DND-41 (cell line): ENCODE data around the gene MBD6.
"Not testable (repeated sequence)": the region's sequence is repeated elsewhere in the genome, so short reads cannot be mapped to it uniquely, and the experiment has no call there.

Source experiments
- ATAC-seq: fragments of 200-7000 bp; cut with Tn5 transposase; 3 replicates; pipeline ENCODE4 v1.9.1; 2021; ENCODE audit warnings: low read depth; ENCODE audit not compliant: insufficient read depth
- DNase-seq: peaks from one replicate; pipeline ENCODE4 v3.0.0-alpha.2; 2020
- H2AFZ ChIP-seq: 2 replicates; pipeline ENCODE4 v1.6.0; 2012; ENCODE audit warnings: low read depth, low read length
- H3K27ac ChIP-seq: 2 replicates; pipeline ENCODE4 v1.5.1; 2012; ENCODE audit warnings: low read length, inconsistent platforms
- H3K27me3 ChIP-seq: fragments of 200-600 bp; sonication (generic); 2 replicates; pipeline ENCODE4 v1.6.0; 2012; ENCODE audit warnings: low read length, mild to moderate bottlenecking, inconsistent platforms; ENCODE audit not compliant: insufficient read depth, poor library complexity
- H3K36me3 ChIP-seq: 2 replicates; pipeline ENCODE4 v1.5.1; 2012; ENCODE audit warnings: low read length, inconsistent platforms; ENCODE audit not compliant: insufficient read depth
- H3K4me1 ChIP-seq: 2 replicates; pipeline ENCODE4 v1.5.1; 2012; ENCODE audit warnings: mild to moderate bottlenecking, low read length; ENCODE audit not compliant: insufficient read depth
- H3K4me2 ChIP-seq: 2 replicates; pipeline ENCODE4 v1.6.0; 2012; ENCODE audit warnings: mild to moderate bottlenecking, moderate library complexity, low read length, inconsistent platforms; ENCODE audit not compliant: insufficient read depth
- H3K4me3 ChIP-seq, 2 experiments: fragments of 200-600 bp in 1 of 2; shearing (Covaris generic) in 1 of 2; 2 replicates each; pipeline ENCODE4 v1.5.1; 2012 to 2016; ENCODE audit warnings: inconsistent platforms in 2 of 2, low read length in 2 of 2, mild to moderate bottlenecking in 2 of 2, low read depth in 1 of 2, moderate library complexity in 1 of 2
- H3K79me2 ChIP-seq: 2 replicates; pipeline ENCODE4 v1.6.0; 2012; ENCODE audit warnings: low read length, inconsistent platforms; ENCODE audit not compliant: insufficient read depth
- H3K9ac ChIP-seq: 2 replicates; pipeline ENCODE4 v1.6.0; 2012; ENCODE audit warnings: low read depth, mild to moderate bottlenecking, inconsistent platforms, low read length, moderate library complexity
- H3K9me3 ChIP-seq: 2 replicates; pipeline ENCODE4 v1.5.1; 2012; ENCODE audit warnings: low read length, moderate library complexity, mild to moderate bottlenecking, inconsistent platforms; ENCODE audit not compliant: insufficient read depth, severe bottlenecking
- H4K20me1 ChIP-seq: 2 replicates; pipeline ENCODE4 v1.6.0; 2012; ENCODE audit warnings: low read length; ENCODE audit not compliant: insufficient read depth
- EZH2 ChIP-seq: IDR thresholded peaks from 3 replicates; pipeline ENCODE4 v1.6.1; 2012; ENCODE audit warnings: borderline replicate concordance, low read depth, mild to moderate bottlenecking, moderate library complexity, low read length, inconsistent platforms; ENCODE audit not compliant: severe bottlenecking
- TF ChIP-seq, protein P1 (sequence below): IDR thresholded peaks from 2 replicates; pipeline ENCODE4 v1.5.1; 2012; ENCODE audit warnings: borderline replicate concordance, low read length, moderate library complexity, mild to moderate bottlenecking; ENCODE audit not compliant: poor library complexity, severe bottlenecking; ENCODE audit errors: extremely low read depth

The MBD6 gene

GRCh38 chr12:57516617-57517153 is 5.9 kb upstream of the MBD6 start:
- peak overlapping the region; percentile 9; the same call in 1 of the 2 replicates for H3K4me2 ChIP-seq
- H3K4me3 ChIP-seq: no peak overlapping the region
- H3K27me3 ChIP-seq: no peaks in the 10 kb centered on the region
- H3K27ac ChIP-seq: peak overlapping the region; percentile 27; the same call in 1 of the 2 replicates
- DNase-seq (no peak), ATAC-seq (no peak)
- H4K20me1 ChIP-seq: peaks cover 56% of the 10 kb centered on the region
- H3K36me3 ChIP-seq: peaks cover 82% of the 10 kb centered on the region
- H3K79me2 ChIP-seq: peaks cover 49% of the 10 kb centered on the region
- no peaks in the 10 kb centered on the region for H3K9me3 ChIP-seq
- H3K9ac ChIP-seq: no peak overlapping the region
- peaks cover 37% of the 10 kb centered on the region for H3K4me1 ChIP-seq
- TF ChIP-seq, protein P1, sequence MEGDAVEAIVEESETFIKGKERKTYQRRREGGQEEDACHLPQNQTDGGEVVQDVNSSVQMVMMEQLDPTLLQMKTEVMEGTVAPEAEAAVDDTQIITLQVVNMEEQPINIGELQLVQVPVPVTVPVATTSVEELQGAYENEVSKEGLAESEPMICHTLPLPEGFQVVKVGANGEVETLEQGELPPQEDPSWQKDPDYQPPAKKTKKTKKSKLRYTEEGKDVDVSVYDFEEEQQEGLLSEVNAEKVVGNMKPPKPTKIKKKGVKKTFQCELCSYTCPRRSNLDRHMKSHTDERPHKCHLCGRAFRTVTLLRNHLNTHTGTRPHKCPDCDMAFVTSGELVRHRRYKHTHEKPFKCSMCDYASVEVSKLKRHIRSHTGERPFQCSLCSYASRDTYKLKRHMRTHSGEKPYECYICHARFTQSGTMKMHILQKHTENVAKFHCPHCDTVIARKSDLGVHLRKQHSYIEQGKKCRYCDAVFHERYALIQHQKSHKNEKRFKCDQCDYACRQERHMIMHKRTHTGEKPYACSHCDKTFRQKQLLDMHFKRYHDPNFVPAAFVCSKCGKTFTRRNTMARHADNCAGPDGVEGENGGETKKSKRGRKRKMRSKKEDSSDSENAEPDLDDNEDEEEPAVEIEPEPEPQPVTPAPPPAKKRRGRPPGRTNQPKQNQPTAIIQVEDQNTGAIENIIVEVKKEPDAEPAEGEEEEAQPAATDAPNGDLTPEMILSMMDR: no peak
- no peak for TF ChIP-seq EZH2
- H2AFZ ChIP-seq: no peak overlapping the region

- H3K4me3 ChIP-seq: no peak overlapping the region
- peaks cover 46% of the 10 kb centered on the region for H3K79me2 ChIP-seq
- H3K9ac ChIP-seq: no peak overlapping the region
- DNase-seq (no peak), ATAC-seq (no peak)
- H3K27ac ChIP-seq: peak overlapping the region; percentile 27
- H3K9me3 ChIP-seq: no peaks in the 10 kb centered on the region
- peaks cover 77% of the 10 kb centered on the region for H3K36me3 ChIP-seq
- no peak for TF ChIP-seq EZH2
- TF ChIP-seq, protein P1: no peak
- H2AFZ ChIP-seq: no peak overlapping the region
- H3K27me3 ChIP-seq: no peaks in the 10 kb centered on the region
- peaks cover 42% of the 10 kb centered on the region for H3K4me1 ChIP-seq
- H3K4me2 ChIP-seq: peak overlapping the region; percentile 68
- H4K20me1 ChIP-seq: peaks cover 51% of the 10 kb centered on the region
Measured at GRCh38 chr12:57517187-57517586, 5.4 kb upstream of the MBD6 start.

- peak overlapping the region in 1 of 2 experiments; percentile 91; a peak in 1 of 4 replicates for H3K4me3 ChIP-seq
- H3K36me3 ChIP-seq: peaks cover 72% of the 10 kb centered on the region
- not testable (repeated sequence) for H3K9me3 ChIP-seq, ATAC-seq, H3K27me3 ChIP-seq, H2AFZ ChIP-seq, DNase-seq
- peak overlapping the region; percentile 68 for H3K4me2 ChIP-seq
- H3K9ac ChIP-seq: peak overlapping the region; percentile 97
- peaks cover 46% of the 10 kb centered on the region for H3K79me2 ChIP-seq
- H3K4me1 ChIP-seq: peaks cover 44% of the 10 kb centered on the region
- H3K27ac ChIP-seq: peak overlapping the region; percentile 99
- peaks cover 50% of the 10 kb centered on the region for H4K20me1 ChIP-seq
Measured at GRCh38 chr12:57517718-57518117, 4.9 kb upstream of the MBD6 start.

DNA sequence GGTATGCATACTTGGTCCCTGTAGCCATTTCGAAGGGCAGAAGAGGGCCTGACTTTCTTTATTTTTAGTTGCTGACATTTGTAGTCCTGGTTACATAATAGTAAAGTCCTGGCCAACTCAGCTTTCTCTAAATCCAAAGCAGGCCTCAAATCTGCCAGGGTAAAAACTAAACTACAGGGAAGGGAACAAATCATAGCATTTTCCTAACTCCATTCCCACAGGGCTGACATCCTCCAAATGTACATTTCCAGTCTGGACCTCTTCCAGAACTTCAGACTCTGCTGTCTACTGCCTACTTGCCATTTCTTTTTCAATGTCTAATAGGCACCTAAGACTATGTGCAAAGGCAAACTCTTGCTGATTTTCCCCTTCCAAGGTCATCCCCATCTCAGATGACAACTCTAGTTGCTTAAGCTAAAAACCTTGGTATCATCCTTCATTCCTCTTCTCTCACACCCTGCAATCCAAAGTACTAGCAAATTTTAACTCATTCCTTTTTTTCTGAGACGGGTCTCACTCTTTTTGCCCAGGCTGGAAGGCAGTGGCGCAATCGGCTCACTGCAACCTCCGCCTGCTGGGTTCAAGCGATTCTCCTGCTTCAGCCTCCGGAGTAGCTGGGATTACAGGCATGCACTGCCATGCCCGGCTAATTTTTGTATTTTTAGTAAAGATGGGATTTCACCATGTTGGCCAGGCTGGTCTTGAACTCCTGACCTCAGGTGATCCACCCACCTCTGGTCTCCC is 4.3 kb upstream of the MBD6 start:
- TF ChIP-seq, protein P1: no peak
- TF ChIP-seq EZH2: no peak
- peak overlapping the region; percentile 68 for H3K4me2 ChIP-seq
- no peak for DNase-seq
- H4K20me1 ChIP-seq: peaks cover 53% of the 10 kb centered on the region
- H3K36me3 ChIP-seq: peaks cover 69% of the 10 kb centered on the region
- H3K79me2 ChIP-seq: peaks cover 50% of the 10 kb centered on the region
- peak overlapping the region; percentile 99 for H3K27ac ChIP-seq
- no peak overlapping the region for H2AFZ ChIP-seq
- H3K9ac ChIP-seq: peak overlapping the region; percentile 97
- H3K27me3 ChIP-seq: no peaks in the 10 kb centered on the region
- peaks cover 46% of the 10 kb centered on the region for H3K4me1 ChIP-seq
- peak overlapping the region; percentile 86 to 91; a peak in 3 of 4 replicates for H3K4me3 ChIP-seq
- no peaks in the 10 kb centered on the region for H3K9me3 ChIP-seq
- no peak for ATAC-seq
